Common myeloid progenitor, CD34-positive (primary cell): ENCODE measurements around the gene ADGRD1.

ENCODE experiments used
- CTCF ChIA-PET: fragments of 350-600 bp; sonication (Branson Sonifier 250); formaldehyde crosslinking; loops from one replicate; lab custom pipeline; 2021; ENCODE audit warnings: antibody characterized with exemption; lab: Charles Lee
- POLR2A ChIA-PET: fragments of 350-600 bp; sonication (Branson Sonifier 250); formaldehyde crosslinking; loops from one replicate; lab custom pipeline; 2021; ENCODE audit warnings: antibody characterized with exemption; lab: Charles Lee
- DNase-seq, 3 donors: peaks; one replicate each; pipeline versions ENCODE4 v3.0.0 to v3.0.0-alpha.2; 2013
- H3K27ac ChIP-seq, 2 experiments: 1 replicate in 1 of 2; 2 replicates in 1 of 2; pipeline ENCODE4 v1.7.0; 2013; ENCODE audit warnings: inconsistent platforms in 2 of 2, low read length in 2 of 2, mild to moderate bottlenecking in 2 of 2, low read depth in 1 of 2, moderate library complexity in 1 of 2; ENCODE audit not compliant: severe bottlenecking in 2 of 2, insufficient read depth in 1 of 2, poor library complexity in 1 of 2
- H3K27me3 ChIP-seq, 5 experiments: replicated peaks in 2 of 5; 1 replicate in 3 of 5; 2 replicates in 2 of 5; pipeline versions ENCODE4 v1.6.1 to v1.7.0; 2013; ENCODE audit warnings: low read length in 4 of 5, mild to moderate bottlenecking in 2 of 5, moderate library complexity in 2 of 5, inconsistent platforms in 1 of 5; ENCODE audit not compliant: insufficient read depth in 5 of 5, control insufficient read depth in 4 of 5
- H3K36me3 ChIP-seq, 4 experiments: 1 replicate in 2 of 4; 2 replicates in 2 of 4; pipeline versions ENCODE4 v1.6.1 to v1.7.0; 2013; ENCODE audit warnings: low read length in 3 of 4, control low read depth in 1 of 4, mild to moderate bottlenecking in 1 of 4; ENCODE audit not compliant: control insufficient read depth in 4 of 4, insufficient read depth in 4 of 4
- H3K4me1 ChIP-seq, 4 experiments: 1 replicate in 3 of 4; 2 replicates in 1 of 4; pipeline versions ENCODE4 v1.6.1 to v1.7.1; 2013; ENCODE audit warnings: low read length in 3 of 4, mild to moderate bottlenecking in 3 of 4, control low read depth in 1 of 4, inconsistent platforms in 1 of 4, moderate library complexity in 1 of 4; ENCODE audit not compliant: control insufficient read depth in 4 of 4, insufficient read depth in 4 of 4; ENCODE audit errors: control extremely low read depth in 1 of 4
- H3K4me3 ChIP-seq, 7 experiments: 1 replicate in 4 of 7; 2 replicates in 3 of 7; pipeline versions ENCODE4 v1.5.1 to v1.7.0; 2013; ENCODE audit warnings: mild to moderate bottlenecking in 7 of 7, low read length in 6 of 7, moderate library complexity in 6 of 7, inconsistent platforms in 2 of 7, low read depth in 2 of 7, control low read depth in 1 of 7; ENCODE audit not compliant: insufficient read depth in 4 of 7, control insufficient read depth in 1 of 7; ENCODE audit errors: extremely low read depth in 1 of 7
- H3K9me3 ChIP-seq, 5 experiments: 1 replicate in 4 of 5; 2 replicates in 1 of 5; pipeline versions ENCODE4 v1.6.1 to v1.7.1; 2013; ENCODE audit warnings: low read length in 4 of 5, mild to moderate bottlenecking in 2 of 5, inconsistent platforms in 1 of 5, low read depth in 1 of 5, moderate library complexity in 1 of 5; ENCODE audit not compliant: control insufficient read depth in 4 of 5, insufficient read depth in 2 of 5; ENCODE audit errors: control extremely low read depth in 1 of 5
- WGBS: methylation state at CpG from one replicate; pipeline ENCODE4 v1.1.5; 2013; ENCODE audit not compliant: insufficient coverage; 5-methylcytosine and 5-hydroxymethylcytosine counted together

The ADGRD1 gene

DNA sequence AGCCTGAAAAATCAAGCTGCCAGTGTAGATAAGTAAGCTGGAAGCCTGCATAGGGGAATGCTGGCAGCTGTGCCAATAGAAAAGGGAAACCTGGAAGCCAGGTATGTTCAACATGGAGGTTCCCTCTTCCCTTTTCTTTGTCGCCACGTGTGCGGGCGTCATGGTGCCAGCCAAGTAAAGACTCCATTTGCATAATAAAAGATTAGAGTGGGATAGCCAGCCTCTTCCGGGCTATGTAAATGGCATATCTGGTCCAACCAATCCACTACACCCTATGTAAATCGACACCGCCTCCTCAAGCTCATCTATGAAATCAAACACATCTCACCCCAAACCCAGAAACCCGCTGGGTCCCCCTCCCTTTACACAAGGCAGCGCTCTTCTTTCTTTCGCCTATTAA, 5.6 kb upstream of the ADGRD1 start:
- POLR2A ChIA-PET: no interaction called here
- DNase-seq: no peak
- 98% methylated on average over 6 of the region's 10 CpGs for WGBS
- Histone ChIP-seq H3K4me1 (no peaks in the 10 kb centered on the region), H3K27ac (no peak overlapping the region), H3K27me3 (peaks cover 0 to 21% (median 5%) of the 10 kb centered on the region in 5 experiments), H3K9me3 (peaks cover 0 to 13% (median 5%) of the 10 kb centered on the region in 5 experiments), H3K36me3 (no peaks in the 10 kb centered on the region), H3K4me3 (no peak overlapping the region)
- CTCF ChIA-PET: no interaction called here

DNA sequence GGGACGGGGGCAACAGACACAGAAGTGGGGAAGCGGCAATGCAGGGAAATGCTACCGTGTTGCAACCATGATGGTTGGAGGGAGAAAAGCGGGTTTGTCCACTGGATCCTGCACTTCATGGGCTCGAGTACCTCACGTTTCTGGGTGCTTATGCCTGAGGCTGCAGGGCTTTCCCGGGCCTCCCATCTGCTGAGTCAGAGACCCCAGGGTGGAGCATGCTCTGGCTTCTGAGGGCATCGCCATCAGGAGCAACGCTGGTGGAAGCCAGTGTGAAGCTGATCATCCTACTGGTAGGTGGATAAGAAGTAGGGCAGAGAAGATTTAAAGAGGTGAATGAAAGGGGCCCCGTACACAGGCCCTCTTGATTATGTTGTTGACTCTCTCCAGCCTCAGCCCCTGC, 5.0 kb upstream of the ADGRD1 start:
- H3K27me3 ChIP-seq: peaks cover 0 to 26% (median 11%) of the 10 kb centered on the region in 5 experiments
- peaks cover 0 to 6% (median 3%) of the 10 kb centered on the region in 4 experiments for H3K4me1 ChIP-seq
- no peak for DNase-seq
- POLR2A ChIA-PET: no interaction called here
- CTCF ChIA-PET: no interaction called here
- peaks cover 0 to 13% (median 5%) of the 10 kb centered on the region in 5 experiments for H3K9me3 ChIP-seq
- no peak overlapping the region for H3K4me3 ChIP-seq
- no peak overlapping the region for H3K27ac ChIP-seq
- WGBS: 92% methylated on average over 9 of the region's 10 CpGs
- no peaks in the 10 kb centered on the region for H3K36me3 ChIP-seq

GRCh38 chr12:130949806-130950205, 3.9 kb upstream of the ADGRD1 start:
- ChIA-PET POLR2A (no interaction called here), CTCF (no interaction called here)
- DNase-seq: no peak
- peaks cover 0 to 37% (median 19%) of the 10 kb centered on the region in 5 experiments for H3K27me3 ChIP-seq
- H3K9me3 ChIP-seq: peaks cover 0 to 11% (median 5%) of the 10 kb centered on the region in 5 experiments
- WGBS: 95% methylated on average over 11 of the region's 11 CpGs
- H3K27ac ChIP-seq: no peak overlapping the region
- H3K36me3 ChIP-seq: no peaks in the 10 kb centered on the region
- H3K4me3 ChIP-seq: no peak overlapping the region
- H3K4me1 ChIP-seq: peaks cover 0 to 15% (median 12%) of the 10 kb centered on the region in 4 experiments

- Histone ChIP-seq H3K36me3 (no peaks in the 10 kb centered on the region), H3K27ac (no peak overlapping the region), H3K4me1 (peaks cover 0 to 15% (median 12%) of the 10 kb centered on the region in 4 experiments), H3K9me3 (no peaks in the 10 kb centered on the region), H3K27me3 (peaks cover 0 to 42% (median 21%) of the 10 kb centered on the region in 5 experiments), H3K4me3 (no peak overlapping the region)
- DNase-seq: no peak
- ChIA-PET POLR2A (no interaction called here), CTCF (no interaction called here)
- whole genome bisulfite sequencing: 91% methylated on average over 9 of the region's 13 CpGs
Observed at GRCh38 chr12:130951636-130952035, 2.1 kb upstream of the ADGRD1 start.

DNA sequence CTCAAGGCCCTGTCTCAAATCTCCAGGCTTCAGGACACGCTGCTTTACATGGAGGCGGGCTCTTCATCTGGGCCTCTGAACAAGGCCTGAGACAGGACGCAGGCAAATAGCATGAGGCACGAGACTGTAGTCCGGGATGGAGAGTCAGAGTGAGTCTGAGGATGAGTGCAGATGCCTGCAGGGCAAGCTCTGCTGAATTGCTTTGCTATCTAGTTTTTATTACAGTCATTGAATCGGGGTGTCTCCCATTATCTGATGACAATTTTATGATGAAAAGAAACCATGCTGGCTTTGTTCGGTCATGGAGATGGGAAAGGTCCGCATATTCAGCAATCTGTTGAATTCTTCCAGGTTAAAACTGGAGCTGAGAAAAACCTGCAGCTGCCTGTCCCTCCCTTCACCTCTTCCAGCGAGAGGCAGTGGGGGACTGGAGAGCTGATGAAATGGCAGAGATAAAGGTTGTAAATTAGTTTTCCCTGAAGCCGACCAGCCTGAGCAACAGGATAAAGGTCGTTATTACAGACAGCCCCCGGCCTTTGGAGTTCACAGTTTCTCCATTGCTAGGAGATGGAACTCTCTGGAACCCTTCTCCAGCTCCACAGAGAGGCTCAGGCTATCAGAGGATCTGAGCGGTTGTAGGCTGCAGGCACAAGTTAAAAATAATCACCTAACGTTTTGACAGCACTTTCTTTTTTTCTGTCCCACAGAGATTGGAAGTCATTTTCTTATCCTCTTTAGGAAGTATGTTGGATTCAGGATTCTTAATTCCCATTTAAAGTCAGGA, 1.3 kb upstream of the ADGRD1 start:
- ChIA-PET CTCF (no interaction called here), POLR2A (no interaction called here)
- Histone ChIP-seq H3K4me3 (no peak overlapping the region), H3K27me3 (peaks cover 0 to 42% (median 21%) of the 10 kb centered on the region in 5 experiments), H3K27ac (no peak overlapping the region), H3K9me3 (no peaks in the 10 kb centered on the region), H3K4me1 (peaks cover 0 to 15% (median 12%) of the 10 kb centered on the region in 4 experiments), H3K36me3 (no peaks in the 10 kb centered on the region)
- WGBS: 73% methylated on average over 11 of the region's 14 CpGs
- DNase-seq: no peak

DNA sequence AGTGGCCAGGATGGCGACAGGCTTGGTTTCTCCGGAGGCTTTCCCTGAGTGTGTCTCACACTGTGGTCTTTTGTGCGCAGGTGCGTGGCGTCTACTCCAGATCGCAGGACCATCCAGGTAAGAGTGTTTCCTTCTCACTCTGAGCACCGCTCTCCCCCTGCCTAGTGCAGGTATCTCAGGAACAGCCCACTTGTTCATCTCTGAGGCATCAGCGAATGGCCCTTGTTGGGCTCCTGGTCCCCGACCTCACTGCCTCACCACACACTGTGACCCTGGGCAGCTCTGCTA, 781 bp downstream of the ADGRD1 start:
- 89% methylated on average over 8 of the region's 9 CpGs for WGBS
- no peaks in the 10 kb centered on the region for H3K36me3 ChIP-seq
- peak overlapping the region in 1 of 7 experiments; percentile 7 for H3K4me3 ChIP-seq
- DNase-seq: no peak
- no peak overlapping the region for H3K27ac ChIP-seq
- H3K9me3 ChIP-seq: no peaks in the 10 kb centered on the region
- ChIA-PET CTCF (no interaction called here), POLR2A (no interaction called here)
- H3K27me3 ChIP-seq: peaks cover 0 to 30% (median 21%) of the 10 kb centered on the region in 5 experiments
- H3K4me1 ChIP-seq: peaks cover 0 to 15% (median 12%) of the 10 kb centered on the region in 4 experiments

DNA sequence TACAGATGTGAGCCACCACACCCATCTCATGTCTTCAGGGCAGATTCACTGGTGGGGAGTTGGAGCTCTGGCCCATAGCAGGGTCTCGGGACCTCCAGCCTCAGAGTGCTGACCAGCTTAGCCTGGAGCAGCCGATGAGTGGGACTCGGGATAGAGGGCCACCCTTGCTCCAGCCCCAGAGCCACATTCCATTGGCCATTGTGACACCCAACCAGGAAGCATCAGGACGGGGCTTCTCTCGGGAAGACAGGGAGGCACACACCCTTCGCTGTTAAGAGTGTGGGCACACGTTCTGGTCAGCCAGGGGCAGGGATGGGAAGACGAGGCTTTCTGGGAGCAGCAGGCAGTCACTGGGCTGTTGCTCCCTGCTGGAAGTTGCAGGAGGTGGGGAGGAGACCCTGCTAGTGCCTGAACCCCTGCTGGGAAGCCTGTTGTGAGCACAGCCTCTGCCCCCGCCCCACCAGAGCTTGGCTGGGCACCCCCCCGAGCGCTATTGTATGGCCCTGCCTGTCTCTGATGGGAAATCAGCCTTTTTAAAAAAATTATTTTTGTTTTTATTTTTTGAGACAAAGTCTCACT, 1.6 kb downstream of the ADGRD1 start:
- Histone ChIP-seq H3K27me3 (peaks cover 0 to 26% (median 21%) of the 10 kb centered on the region in 5 experiments), H3K9me3 (no peaks in the 10 kb centered on the region), H3K4me1 (peaks cover 0 to 15% (median 12%) of the 10 kb centered on the region in 4 experiments), H3K27ac (no peak overlapping the region), H3K36me3 (no peaks in the 10 kb centered on the region), H3K4me3 (no peak overlapping the region)
- no peak for DNase-seq
- CTCF ChIA-PET: no interaction called here
- POLR2A ChIA-PET: no interaction called here
- 70% methylated on average over 5 of the region's 11 CpGs for WGBS
